ENCODE measurements around the gene ENOX1.

Gene ENOX1

DNA sequence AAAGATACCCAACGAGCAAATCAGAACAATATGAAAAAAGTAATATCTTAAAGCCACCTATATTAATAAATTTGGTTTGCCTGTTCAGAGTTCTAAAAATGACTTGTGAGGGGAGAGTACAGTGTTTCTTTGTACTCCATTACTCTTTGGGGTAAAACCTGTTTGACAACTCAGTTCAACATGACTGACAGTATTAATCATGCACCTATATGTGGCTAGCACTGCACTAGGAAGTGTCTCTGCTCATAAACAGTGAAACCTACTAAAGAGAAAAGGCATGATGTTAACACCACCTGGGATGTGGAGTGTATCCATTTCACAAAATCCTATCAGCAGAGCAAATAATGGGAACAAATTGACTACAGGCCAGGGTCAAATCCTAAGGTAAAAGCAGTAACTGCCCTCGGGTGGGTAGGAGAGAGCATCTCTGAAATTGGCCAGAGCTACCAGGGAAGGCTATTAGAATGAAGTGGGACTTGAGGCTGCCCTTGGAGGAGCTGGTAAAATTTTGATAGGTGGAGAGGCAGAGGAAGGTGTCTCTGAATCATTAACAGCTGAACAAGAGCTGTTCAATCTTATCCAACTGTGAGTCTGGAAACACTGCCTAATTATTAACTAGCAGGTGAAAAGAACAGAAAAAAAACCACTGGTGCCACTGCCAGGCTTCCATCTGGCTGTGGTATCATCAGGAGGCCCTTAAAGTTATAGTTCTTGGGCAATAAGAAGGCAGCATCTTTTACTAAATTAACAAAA is 398.3 kb downstream of the ENOX1 start:
- TF ChIP-seq, protein P1, sequence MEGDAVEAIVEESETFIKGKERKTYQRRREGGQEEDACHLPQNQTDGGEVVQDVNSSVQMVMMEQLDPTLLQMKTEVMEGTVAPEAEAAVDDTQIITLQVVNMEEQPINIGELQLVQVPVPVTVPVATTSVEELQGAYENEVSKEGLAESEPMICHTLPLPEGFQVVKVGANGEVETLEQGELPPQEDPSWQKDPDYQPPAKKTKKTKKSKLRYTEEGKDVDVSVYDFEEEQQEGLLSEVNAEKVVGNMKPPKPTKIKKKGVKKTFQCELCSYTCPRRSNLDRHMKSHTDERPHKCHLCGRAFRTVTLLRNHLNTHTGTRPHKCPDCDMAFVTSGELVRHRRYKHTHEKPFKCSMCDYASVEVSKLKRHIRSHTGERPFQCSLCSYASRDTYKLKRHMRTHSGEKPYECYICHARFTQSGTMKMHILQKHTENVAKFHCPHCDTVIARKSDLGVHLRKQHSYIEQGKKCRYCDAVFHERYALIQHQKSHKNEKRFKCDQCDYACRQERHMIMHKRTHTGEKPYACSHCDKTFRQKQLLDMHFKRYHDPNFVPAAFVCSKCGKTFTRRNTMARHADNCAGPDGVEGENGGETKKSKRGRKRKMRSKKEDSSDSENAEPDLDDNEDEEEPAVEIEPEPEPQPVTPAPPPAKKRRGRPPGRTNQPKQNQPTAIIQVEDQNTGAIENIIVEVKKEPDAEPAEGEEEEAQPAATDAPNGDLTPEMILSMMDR (IDR thresholded peaks at IDR 0.05; ENCODE audit: control insufficient read depth, insufficient read depth, low read depth, low read length, missing control alignments) = no peak
- no peak for DNase-seq (ENCODE audit: low read depth)
- H3K4me3 ChIP-seq (ENCODE audit: control insufficient read depth, low read depth, low read length) = no peak overlapping the region

DNA sequence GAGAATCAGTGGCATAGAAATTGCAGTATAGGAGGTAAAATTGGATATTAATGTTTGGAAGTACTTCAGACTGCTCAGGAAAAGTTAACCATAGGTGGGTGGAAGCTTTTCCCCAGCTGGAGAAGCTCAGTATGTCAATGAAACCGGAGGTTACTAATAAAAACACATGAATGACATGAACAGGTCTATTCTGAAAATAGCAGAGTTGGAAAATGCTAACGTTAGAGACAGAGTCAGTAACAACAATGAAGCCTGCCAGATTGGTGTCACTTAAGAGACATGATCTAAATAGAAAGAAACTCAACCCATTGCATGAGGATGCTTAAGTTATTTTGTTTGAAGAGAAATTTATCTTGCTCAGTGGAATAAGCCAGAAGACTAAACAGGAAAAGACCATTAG is 398.9 kb downstream of the ENOX1 start:
- TF ChIP-seq, protein P1 (IDR thresholded peaks at IDR 0.05; ENCODE audit: control insufficient read depth, insufficient read depth, low read depth, low read length, missing control alignments) = no peak

DNA sequence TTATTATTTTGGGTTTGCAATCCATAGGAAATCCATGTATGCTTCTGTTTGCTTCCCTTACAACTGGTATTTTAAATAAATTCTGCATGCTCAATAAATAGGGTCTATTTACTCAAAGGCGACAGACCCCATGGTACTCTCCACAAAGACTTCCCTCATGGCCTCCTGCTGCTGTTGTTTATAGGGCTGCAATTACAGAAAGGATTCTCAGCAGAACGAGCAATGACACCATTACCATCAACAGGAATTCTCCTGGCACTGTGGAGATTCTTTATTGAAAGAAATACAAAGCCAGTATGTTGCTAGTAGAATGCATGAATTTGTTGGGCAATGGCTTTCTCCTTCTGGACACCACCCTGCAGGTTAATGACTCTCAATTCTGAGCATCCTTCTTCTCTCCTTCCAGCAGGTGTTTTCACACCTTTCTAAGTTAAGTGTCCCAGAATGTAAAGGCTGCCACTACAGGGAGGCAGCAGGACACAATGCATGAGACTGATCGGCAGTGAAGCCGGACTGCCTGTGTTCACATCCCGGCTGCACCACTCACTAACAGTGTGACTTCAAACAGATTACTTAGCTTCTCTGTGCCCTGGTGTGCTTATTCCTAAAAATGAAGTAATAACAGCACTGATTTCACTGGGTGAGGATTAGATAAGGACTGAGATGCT is 403.1 kb downstream of the ENOX1 start:
- DNase-seq (ENCODE audit: low read depth) = no peak
- TF ChIP-seq, protein P1 (IDR thresholded peaks at IDR 0.05; ENCODE audit: control insufficient read depth, insufficient read depth, low read depth, low read length, missing control alignments) = no peak
- no peak overlapping the region for H3K4me3 ChIP-seq (ENCODE audit: control insufficient read depth, low read depth, low read length)

More for the DNA sequence above, 398.9 kb downstream of the ENOX1 start:
- H3K4me3 ChIP-seq (ENCODE audit: control insufficient read depth, low read depth, low read length) = no peak overlapping the region
- no peak for DNase-seq (ENCODE audit: low read depth)

DNA sequence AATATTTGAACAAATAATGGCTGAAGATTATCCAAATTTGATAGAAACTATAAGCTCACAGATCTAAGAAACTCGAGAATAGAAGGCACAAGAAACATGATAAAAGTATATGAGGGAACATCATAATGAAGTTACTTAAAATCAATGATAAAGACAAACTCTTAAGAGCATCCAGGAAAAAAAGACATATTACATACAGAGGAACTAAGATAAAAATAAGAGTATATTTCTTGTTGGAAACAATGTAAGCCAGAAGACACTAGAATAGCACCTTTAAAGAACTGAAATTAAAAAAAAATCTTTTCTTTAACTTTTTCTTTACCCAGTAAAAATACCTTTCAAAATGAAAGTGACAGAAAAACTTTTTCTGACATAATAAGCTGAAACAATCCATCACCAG is 407.0 kb downstream of the ENOX1 start:
- DNase-seq (ENCODE audit: low read depth) = no peak
- TF ChIP-seq, protein P1 (IDR thresholded peaks at IDR 0.05; ENCODE audit: control insufficient read depth, insufficient read depth, low read depth, low read length, missing control alignments) = no peak
- no peak overlapping the region for H3K4me3 ChIP-seq (ENCODE audit: control insufficient read depth, low read depth, low read length)

DNA sequence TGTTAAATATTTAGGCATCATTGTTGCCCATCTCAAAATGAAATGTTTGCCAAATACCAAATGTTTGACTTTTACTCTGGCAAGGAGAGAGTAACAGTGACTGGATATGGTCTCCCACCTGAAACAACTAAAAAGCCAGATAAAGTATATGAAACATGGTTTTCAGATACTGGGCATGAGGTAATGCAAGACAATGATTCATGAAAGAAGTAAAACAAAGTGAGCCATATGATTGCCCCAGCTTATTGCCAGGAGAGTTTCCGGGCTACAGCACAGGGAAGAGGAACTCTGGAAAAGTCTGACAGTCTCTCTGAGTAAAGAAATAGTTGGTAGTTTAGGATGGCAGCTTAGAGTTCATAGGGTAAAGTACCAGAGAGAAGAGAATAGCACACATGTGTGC is 408.8 kb downstream of the ENOX1 start:
- TF ChIP-seq, protein P1 (IDR thresholded peaks at IDR 0.05; ENCODE audit: control insufficient read depth, insufficient read depth, low read depth, low read length, missing control alignments) = no peak
- no peak for DNase-seq (ENCODE audit: low read depth)
- H3K4me3 ChIP-seq (ENCODE audit: control insufficient read depth, low read depth, low read length) = no peak overlapping the region

DNA sequence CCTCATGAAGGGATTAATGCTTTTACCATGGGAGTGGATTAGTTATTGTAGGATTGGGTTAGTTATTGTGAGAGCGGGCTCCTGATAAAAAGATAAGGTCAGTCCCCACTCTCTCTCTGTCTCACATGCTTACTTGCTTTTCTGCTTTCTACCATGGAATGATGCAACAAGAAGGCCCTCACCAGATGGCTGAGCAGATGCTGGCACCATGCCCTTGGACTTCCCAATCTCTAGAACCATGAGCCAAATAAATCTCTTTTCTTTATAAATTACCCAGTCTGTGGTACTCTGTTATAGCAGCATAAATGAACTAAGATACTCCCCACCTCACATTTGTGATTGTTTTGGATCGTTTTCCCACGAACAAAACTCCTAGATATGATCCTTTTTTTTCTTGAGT is 409.6 kb downstream of the ENOX1 start:
- no peak for DNase-seq (ENCODE audit: low read depth)
- TF ChIP-seq, protein P1 (IDR thresholded peaks at IDR 0.05; ENCODE audit: control insufficient read depth, insufficient read depth, low read depth, low read length, missing control alignments) = no peak
- H3K4me3 ChIP-seq (ENCODE audit: control insufficient read depth, low read depth, low read length) = no peak overlapping the region

Data from AG09309 (cell line).